ENCODE results near the gene ATP10B. TPM values are rescaled to one million over a fixed set of nuclear protein-coding genes. Genes with fewer than 3 reads are reported as not detected.

Gene ATP10B
- total RNA-seq, 2 donors from 2014 or later, result 162 to 232 TPM

- intact Hi-C loops (cut with DNase I), result no loop called here
- no peaks in the 10 kb centered on the region for H3K9me3 ChIP-seq
- DNase-seq, result no peak
- no peak overlapping the region for H3K4me3 ChIP-seq
- H3K27ac ChIP-seq, result no peak overlapping the region
- H3K27me3 ChIP-seq, result no peaks in the 10 kb centered on the region
- no peak overlapping the region for H3K9ac ChIP-seq (ENCODE audit: low read depth in 2 of 2, low read length in 2 of 2)
- TF ChIP-seq, protein P1, sequence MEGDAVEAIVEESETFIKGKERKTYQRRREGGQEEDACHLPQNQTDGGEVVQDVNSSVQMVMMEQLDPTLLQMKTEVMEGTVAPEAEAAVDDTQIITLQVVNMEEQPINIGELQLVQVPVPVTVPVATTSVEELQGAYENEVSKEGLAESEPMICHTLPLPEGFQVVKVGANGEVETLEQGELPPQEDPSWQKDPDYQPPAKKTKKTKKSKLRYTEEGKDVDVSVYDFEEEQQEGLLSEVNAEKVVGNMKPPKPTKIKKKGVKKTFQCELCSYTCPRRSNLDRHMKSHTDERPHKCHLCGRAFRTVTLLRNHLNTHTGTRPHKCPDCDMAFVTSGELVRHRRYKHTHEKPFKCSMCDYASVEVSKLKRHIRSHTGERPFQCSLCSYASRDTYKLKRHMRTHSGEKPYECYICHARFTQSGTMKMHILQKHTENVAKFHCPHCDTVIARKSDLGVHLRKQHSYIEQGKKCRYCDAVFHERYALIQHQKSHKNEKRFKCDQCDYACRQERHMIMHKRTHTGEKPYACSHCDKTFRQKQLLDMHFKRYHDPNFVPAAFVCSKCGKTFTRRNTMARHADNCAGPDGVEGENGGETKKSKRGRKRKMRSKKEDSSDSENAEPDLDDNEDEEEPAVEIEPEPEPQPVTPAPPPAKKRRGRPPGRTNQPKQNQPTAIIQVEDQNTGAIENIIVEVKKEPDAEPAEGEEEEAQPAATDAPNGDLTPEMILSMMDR (IDR thresholded peaks at IDR 0.05), result no peak
- H3K4me1 ChIP-seq, result peaks cover 8% of the 10 kb centered on the region
- no peaks in the 10 kb centered on the region for H3K36me3 ChIP-seq
Observed at GRCh38 chr5:160626322-160626721, 225.7 kb downstream of the ATP10B start.

DNA sequence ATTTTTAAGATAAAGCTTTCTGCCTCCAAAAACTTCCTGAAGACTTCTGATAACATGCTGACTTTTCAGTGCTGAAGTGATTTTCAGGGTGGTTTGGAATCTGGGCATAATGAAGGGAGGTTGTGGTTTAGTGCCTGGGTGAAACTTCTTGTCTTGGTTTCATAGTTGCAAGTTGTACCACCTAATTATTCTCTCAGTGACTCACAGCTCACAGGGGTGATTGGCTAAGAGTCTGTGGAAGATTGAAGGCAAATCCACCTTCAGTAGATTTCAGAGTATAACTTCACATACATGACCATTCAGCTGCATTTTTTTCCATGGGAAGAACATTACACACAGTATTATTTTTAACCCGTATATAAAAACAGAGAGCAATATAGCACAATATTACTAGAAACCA lies 230.5 kb downstream of the ATP10B start:
- Histone ChIP-seq H3K4me3 (no peak overlapping the region), H3K4me1 (no peaks in the 10 kb centered on the region), H3K27me3 (no peaks in the 10 kb centered on the region), H3K9me3 (no peaks in the 10 kb centered on the region), H3K9ac (ENCODE audit: low read depth in 2 of 2, low read length in 2 of 2) (no peak overlapping the region), H3K36me3 (peaks cover 4% of the 10 kb centered on the region), H3K27ac (no peak overlapping the region)
- TF ChIP-seq, protein P1 (IDR thresholded peaks at IDR 0.05), result no peak
- intact Hi-C loops (cut with DNase I), result no loop called here
- no peak for DNase-seq

DNA sequence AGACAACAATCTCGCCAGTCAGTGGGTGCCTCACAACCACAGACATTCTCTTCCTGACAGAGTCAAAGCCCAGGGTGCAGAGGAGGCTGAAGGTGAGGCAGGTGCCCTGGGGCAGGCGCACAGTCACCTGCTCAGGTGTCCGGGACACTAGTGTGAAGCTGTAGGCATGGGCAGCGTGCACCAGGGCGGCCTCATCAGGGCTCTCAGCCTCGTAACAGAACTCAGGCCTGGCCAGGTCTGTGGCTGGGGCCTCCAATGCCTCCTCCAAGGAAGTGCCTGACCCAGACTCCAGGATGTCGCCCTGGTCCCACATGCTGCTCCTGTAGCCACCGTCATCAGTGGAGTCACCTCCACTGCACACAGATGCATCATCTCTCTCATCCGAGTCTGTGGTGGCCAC lies 231.6 kb downstream of the ATP10B start:
- no peak overlapping the region for H3K9ac ChIP-seq (ENCODE audit: low read depth in 2 of 2, low read length in 2 of 2)
- H3K36me3 ChIP-seq, result peaks cover 4% of the 10 kb centered on the region
- no peak overlapping the region for H3K27ac ChIP-seq
- no peak for DNase-seq
- intact Hi-C loops (cut with DNase I), result no loop called here
- TF ChIP-seq, protein P1 (IDR thresholded peaks at IDR 0.05), result no peak
- H3K27me3 ChIP-seq, result no peaks in the 10 kb centered on the region
- no peak overlapping the region for H3K4me3 ChIP-seq
- H3K9me3 ChIP-seq, result no peaks in the 10 kb centered on the region
- no peaks in the 10 kb centered on the region for H3K4me1 ChIP-seq

DNA sequence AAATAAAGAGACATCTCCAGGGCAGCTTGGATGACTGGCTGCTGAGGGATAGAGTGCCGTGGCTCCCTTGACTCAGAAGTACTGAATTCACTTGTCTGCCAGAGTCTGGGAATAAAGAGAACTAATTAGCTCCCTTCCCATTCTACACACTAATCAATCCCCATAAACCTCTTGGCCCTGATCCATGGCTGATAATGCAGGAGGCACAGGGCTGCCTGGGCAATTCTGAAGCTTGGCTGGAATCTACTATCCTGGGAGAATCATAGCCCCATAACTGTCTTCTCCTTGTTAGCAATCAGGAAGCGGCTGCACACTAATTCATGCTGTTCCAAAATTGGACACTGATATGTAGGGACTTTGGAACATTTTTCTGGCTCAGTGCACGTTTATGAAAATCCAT lies 232.6 kb downstream of the ATP10B start:
- H3K4me3 ChIP-seq, result no peak overlapping the region
- no peaks in the 10 kb centered on the region for H3K9me3 ChIP-seq
- TF ChIP-seq, protein P1 (IDR thresholded peaks at IDR 0.05), result no peak
- DNase-seq, result no peak
- H3K4me1 ChIP-seq, result no peaks in the 10 kb centered on the region
- H3K27me3 ChIP-seq, result no peaks in the 10 kb centered on the region
- no peak overlapping the region for H3K27ac ChIP-seq
- H3K36me3 ChIP-seq, result peaks cover 4% of the 10 kb centered on the region
- intact Hi-C loops (cut with DNase I), result no loop called here
- H3K9ac ChIP-seq (ENCODE audit: low read depth in 2 of 2, low read length in 2 of 2), result no peak overlapping the region

GRCh38 chr5:160618286-160618685 lies 233.7 kb downstream of the ATP10B start:
- no peaks in the 10 kb centered on the region for H3K27me3 ChIP-seq
- no peak overlapping the region for H3K27ac ChIP-seq
- H3K4me1 ChIP-seq, result no peaks in the 10 kb centered on the region
- H3K4me3 ChIP-seq, result no peak overlapping the region
- H3K9ac ChIP-seq (ENCODE audit: low read depth in 2 of 2, low read length in 2 of 2), result no peak overlapping the region
- intact Hi-C loops (cut with DNase I), result no loop called here
- TF ChIP-seq, protein P1 (IDR thresholded peaks at IDR 0.05), result no peak
- peaks cover 4% of the 10 kb centered on the region for H3K36me3 ChIP-seq
- H3K9me3 ChIP-seq, result no peaks in the 10 kb centered on the region
- DNase-seq, result no peak
